T-helper 2 cell (primary cell): ENCODE data around the gene C1orf167.
A peak's percentile ranks its signal among the peaks of the same experiment; 100 is the strongest.

ENCODE experiments used
- DNase-seq, 5 experiments: peaks; one replicate each; pipeline versions ENCODE4 v3.0.0 to v3.0.0-alpha.2; 2012 to 2022

C1orf167 gene

DNA sequence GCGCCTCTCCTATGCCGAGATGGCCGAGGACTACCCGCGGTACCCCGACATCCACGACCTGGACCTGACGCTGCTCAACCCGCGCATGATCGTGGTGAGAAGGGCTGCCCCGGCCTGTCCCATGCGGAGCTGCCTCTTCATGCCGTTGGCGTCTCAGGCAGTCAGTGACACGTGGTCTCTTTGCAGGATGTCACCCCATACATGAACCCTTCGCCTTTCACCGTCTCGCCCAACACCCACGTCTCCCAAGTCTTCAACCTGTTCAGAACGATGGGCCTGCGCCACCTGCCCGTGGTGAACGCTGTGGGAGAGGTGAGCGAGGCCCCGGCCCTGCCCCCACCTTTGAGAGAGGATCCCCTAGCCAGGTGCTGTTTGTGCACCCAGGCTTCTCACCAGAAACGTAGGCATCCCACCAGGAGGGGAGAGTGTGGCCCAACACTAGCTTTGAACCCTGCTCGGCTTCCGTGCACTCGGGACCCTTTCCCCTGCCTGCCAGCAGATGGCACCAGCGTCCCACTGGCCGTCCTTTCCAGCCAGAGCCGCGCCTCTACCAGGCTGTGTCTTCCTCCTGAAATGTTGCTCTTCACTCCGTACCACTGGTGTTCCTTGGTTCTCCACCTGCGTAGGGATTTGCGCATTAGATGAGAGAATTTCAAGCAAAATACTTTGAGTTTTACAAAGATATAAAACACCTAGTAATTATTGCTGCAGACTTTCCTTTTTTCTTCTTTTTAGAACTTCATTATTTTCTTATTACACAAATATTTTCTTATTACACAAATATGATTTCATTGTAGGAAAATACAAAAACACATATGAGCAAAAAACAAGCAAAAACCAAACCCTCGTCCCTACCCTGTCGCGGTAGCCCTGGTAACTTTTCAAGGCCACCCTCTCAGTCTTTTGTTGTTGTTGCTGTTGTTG, 76.6 kb downstream of the C1orf167 start:
- peak; percentile 39 to 68 (median 61) for DNase-seq
